HL-60 (cell line): Measurements from ENCODE around the gene FAS.

Source experiments
- DNase-seq, 2 experiments: peaks; one replicate each; pipeline ENCODE4 v3.0.0-alpha.2; 2010 to 2020; ENCODE audit warnings: low read depth in 1 of 2, low spot score in 1 of 2
- H3K27ac ChIP-seq: fragments of 250-450 bp; sonication (Bioruptor Pico); replicated peaks from 2 replicates; pipeline ENCODE4 v1.5.1; 2020; ENCODE audit warnings: mild to moderate bottlenecking, moderate library complexity
- H3K27me3 ChIP-seq: fragments of 250-450 bp; sonication (Bioruptor Pico); 2 replicates; pipeline ENCODE4 v1.5.1; 2021; ENCODE audit warnings: mild to moderate bottlenecking, moderate library complexity; ENCODE audit not compliant: insufficient read depth, poor library complexity, severe bottlenecking
- H3K4me3 ChIP-seq: replicated peaks from 2 replicates; pipeline ENCODE4 v1.5.1; 2011; ENCODE audit warnings: mild to moderate bottlenecking, control low read depth, low read length; ENCODE audit not compliant: insufficient read depth
- CTCF ChIP-seq: IDR thresholded peaks from one replicate; pipeline ENCODE4 v1.5.1; 2011; ENCODE audit warnings: low read length, control low read depth, inconsistent platforms; ENCODE audit not compliant: insufficient read depth
- GABPA ChIP-seq: IDR thresholded peaks from 2 replicates; pipeline ENCODE4 v1.6.1; 2012; ENCODE audit warnings: low read depth
- POLR2AphosphoS5 ChIP-seq: IDR thresholded peaks from 2 replicates; pipeline ENCODE4 v1.6.1; 2012; ENCODE audit warnings: low read depth
- REST ChIP-seq: IDR thresholded peaks from 2 replicates; pipeline ENCODE4 v1.6.1; 2012; ENCODE audit warnings: low read depth; ENCODE audit not compliant: insufficient replicate concordance
- SPI1 ChIP-seq: IDR thresholded peaks from 2 replicates; pipeline ENCODE4 v1.6.1; 2012; ENCODE audit warnings: low read depth, mild to moderate bottlenecking, borderline replicate concordance

The FAS gene

GRCh38 chr10:88975377-88975720 lies 15.2 kb upstream of the FAS start:
- peak overlapping the region; percentile 70 for H3K27ac ChIP-seq
- TF ChIP-seq SPI1 = no peak
- no peak for TF ChIP-seq REST
- TF ChIP-seq GABPA = no peak
- TF ChIP-seq CTCF = no peak
- no peak for DNase-seq
- H3K27me3 ChIP-seq = no peaks in the 10 kb centered on the region
- H3K4me3 ChIP-seq = peak overlapping the region; percentile 47

GRCh38 chr10:88978463-88978862 lies 12.1 kb upstream of the FAS start:
- no peak overlapping the region for H3K4me3 ChIP-seq
- DNase-seq = no peak
- no peaks in the 10 kb centered on the region for H3K27me3 ChIP-seq
- H3K27ac ChIP-seq = no peak overlapping the region
- TF ChIP-seq REST = no peak
- no peak for TF ChIP-seq POLR2AphosphoS5
- no peak for TF ChIP-seq SPI1

- DNase-seq = no peak
- H3K4me3 ChIP-seq = no peak overlapping the region
These were observed 11.4 kb upstream of the FAS start for GRCh38 chr10:88979153-88979562.

More at GRCh38 chr10:88979153-88979562, 11.4 kb upstream of the FAS start:
- H3K27ac ChIP-seq = no peak overlapping the region
- no peaks in the 10 kb centered on the region for H3K27me3 ChIP-seq
- no peak for TF ChIP-seq REST
- TF ChIP-seq POLR2AphosphoS5 = no peak
- TF ChIP-seq CTCF = no peak
- TF ChIP-seq GABPA = no peak
- TF ChIP-seq SPI1 = no peak
